ENCODE results near the gene RBFOX2.
A peak's percentile ranks its signal among the peaks of the same experiment; 100 is the strongest.
"Not testable (repeated sequence)": the region's sequence is repeated elsewhere in the genome, so short reads cannot be mapped to it uniquely, and the experiment has no call there.

Gene RBFOX2

GRCh38 chr22:35728639-35729308 is 299.9 kb downstream of the RBFOX2 start:
- DNase-seq: peak; percentile 80

GRCh38 chr22:35727436-35727835 is 301.2 kb downstream of the RBFOX2 start:
- DNase-seq: peak; percentile 97

- DNase-seq: peak; percentile 18
Measured at GRCh38 chr22:35726933-35727332, 301.7 kb downstream of the RBFOX2 start.

- DNase-seq: no peak
Measured at GRCh38 chr22:35726398-35726797, 302.2 kb downstream of the RBFOX2 start.

- no peak for DNase-seq
Measured at GRCh38 chr22:35725521-35725920, 303.1 kb downstream of the RBFOX2 start.

GRCh38 chr22:35721960-35722359 is 306.7 kb downstream of the RBFOX2 start:
- no peak for DNase-seq

- DNase-seq: no peak
Measured at GRCh38 chr22:35719212-35719875, 309.3 kb downstream of the RBFOX2 start.

GRCh38 chr22:35717572-35717971 is 311.1 kb downstream of the RBFOX2 start, which contains the start of gene APOL5:
Gene APOL5, plus strand, starts transcription at chr22:35717872. Its CDS starts 0 bp downstream, at chr22:35717872.
- no peak for DNase-seq

GRCh38 chr22:35712672-35713071 is 316.0 kb downstream of the RBFOX2 start:
- no peak for DNase-seq

GRCh38 chr22:35711336-35711735 is 317.3 kb downstream of the RBFOX2 start:
- DNase-seq: no peak

- no peak for DNase-seq
Measured at GRCh38 chr22:35708917-35709316, 319.7 kb downstream of the RBFOX2 start.

- DNase-seq: no peak
Measured at GRCh38 chr22:35708453-35708852, 320.2 kb downstream of the RBFOX2 start.

GRCh38 chr22:35705141-35705540 is 323.5 kb downstream of the RBFOX2 start:
- DNase-seq: no peak

GRCh38 chr22:35703861-35704584 is 324.6 kb downstream of the RBFOX2 start:
- no peak for DNase-seq

- not testable (repeated sequence) for DNase-seq
Measured at GRCh38 chr22:35699852-35700251, 328.8 kb downstream of the RBFOX2 start.

GRCh38 chr22:35697142-35697541 is 331.5 kb downstream of the RBFOX2 start:
- DNase-seq: no peak

GRCh38 chr22:35695202-35695601 is 333.4 kb downstream of the RBFOX2 start:
- no peak for DNase-seq

- no peak for DNase-seq
Measured at GRCh38 chr22:35690001-35690400, 338.6 kb downstream of the RBFOX2 start.

GRCh38 chr22:35688913-35689675 is 339.5 kb downstream of the RBFOX2 start:
- DNase-seq: no peak
